ENCODE measurements around the gene RTN3.

The RTN3 gene

GRCh38 chr11:63802637-63803414, 121.5 kb downstream of the RTN3 start:
- H3K27me3 ChIP-seq (ENCODE audit: insufficient read depth, low read length): no peaks in the 10 kb centered on the region
- H3K27ac ChIP-seq (ENCODE audit: low read depth, low read length): no peak overlapping the region
- H3K4me1 ChIP-seq (ENCODE audit: insufficient read depth, low read length): no peaks in the 10 kb centered on the region
- H3K9me3 ChIP-seq (ENCODE audit: insufficient read depth, low read depth, low read length): no peaks in the 10 kb centered on the region
- no peaks in the 10 kb centered on the region for H3K36me3 ChIP-seq (ENCODE audit: insufficient read depth, low read length)
- 90% methylated on average over 10 of the region's 10 CpGs for WGBS
- H3K4me3 ChIP-seq (ENCODE audit: low read length): no peak overlapping the region
- no peak overlapping the region for H3K9ac ChIP-seq (ENCODE audit: low read depth, low read length)

DNA sequence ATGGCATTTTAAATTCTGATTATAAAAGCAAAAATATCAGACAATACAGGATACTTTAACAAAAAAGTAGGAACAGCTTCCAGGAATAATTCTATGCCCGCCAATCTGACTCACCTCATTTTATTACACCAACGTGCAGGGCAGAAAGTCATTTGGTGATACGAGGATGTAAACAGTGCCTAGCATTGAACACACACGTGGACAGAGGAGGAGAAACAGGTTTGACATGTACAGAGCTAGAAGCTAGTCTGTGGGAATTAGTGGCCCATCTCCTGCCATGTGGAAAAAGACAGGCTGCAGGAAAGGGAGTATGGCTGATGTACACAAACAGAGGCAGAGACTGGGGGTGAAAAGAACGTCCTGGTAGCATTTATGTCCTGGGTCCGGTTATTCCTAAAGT, 123.0 kb downstream of the RTN3 start:
- no peaks in the 10 kb centered on the region for H3K4me1 ChIP-seq (ENCODE audit: insufficient read depth, low read length)
- no peak overlapping the region for H3K9ac ChIP-seq (ENCODE audit: low read depth, low read length)
- H3K27me3 ChIP-seq (ENCODE audit: insufficient read depth, low read length): no peaks in the 10 kb centered on the region
- H3K4me3 ChIP-seq (ENCODE audit: low read length): no peak overlapping the region
- 94% methylated on average over 6 of the region's 6 CpGs for WGBS
- no peaks in the 10 kb centered on the region for H3K9me3 ChIP-seq (ENCODE audit: insufficient read depth, low read depth, low read length)
- no peak overlapping the region for H3K27ac ChIP-seq (ENCODE audit: low read depth, low read length)
- no peaks in the 10 kb centered on the region for H3K36me3 ChIP-seq (ENCODE audit: insufficient read depth, low read length)

DNA sequence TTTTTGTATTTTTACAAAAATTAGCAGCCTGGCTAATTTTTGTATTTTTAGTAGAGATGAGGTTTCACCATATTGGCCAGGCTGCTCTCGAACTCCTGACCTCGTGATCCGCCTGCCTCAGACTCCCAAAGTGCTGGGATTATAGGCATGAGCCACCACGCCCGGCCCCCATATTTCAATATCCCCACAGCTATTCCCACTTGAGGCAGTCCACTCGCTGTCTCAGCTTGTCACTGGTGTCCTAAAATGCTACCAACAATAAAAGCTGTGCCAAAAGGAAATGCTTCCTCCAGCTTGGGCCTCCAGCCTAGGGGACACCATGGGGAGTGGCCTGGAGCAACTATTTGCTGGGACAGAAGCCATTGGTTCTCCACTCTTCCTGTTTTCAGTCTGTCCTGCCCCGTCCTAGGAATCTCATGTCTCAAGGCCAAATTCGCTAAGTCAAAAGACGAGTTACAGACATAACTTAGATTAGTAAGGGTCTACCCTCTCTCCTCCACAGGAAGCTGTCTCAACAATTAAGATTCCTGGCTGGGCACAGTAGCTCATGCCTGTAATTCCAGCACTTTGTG, 124.6 kb downstream of the RTN3 start:
- H3K27ac ChIP-seq (ENCODE audit: low read depth, low read length): no peak overlapping the region
- WGBS: 94% methylated on average over 9 of the region's 9 CpGs
- H3K4me3 ChIP-seq (ENCODE audit: low read length): no peak overlapping the region
- no peaks in the 10 kb centered on the region for H3K4me1 ChIP-seq (ENCODE audit: insufficient read depth, low read length)
- H3K9me3 ChIP-seq (ENCODE audit: insufficient read depth, low read depth, low read length): no peaks in the 10 kb centered on the region
- H3K36me3 ChIP-seq (ENCODE audit: insufficient read depth, low read length): no peaks in the 10 kb centered on the region
- no peak overlapping the region for H3K9ac ChIP-seq (ENCODE audit: low read depth, low read length)
- no peaks in the 10 kb centered on the region for H3K27me3 ChIP-seq (ENCODE audit: insufficient read depth, low read length)

All from HUES64 (cell line).